HUES6 (cell line): Measurements from ENCODE around the gene IL23R.

ENCODE experiments used
- H3K27ac ChIP-seq: 2 replicates; pipeline ENCODE4 v1.7.0; 2013; ENCODE audit warnings: low read depth, mild to moderate bottlenecking, low read length, inconsistent platforms
- H3K27me3 ChIP-seq: 2 replicates; pipeline ENCODE4 v1.6.1; 2013; ENCODE audit warnings: low read length; ENCODE audit not compliant: control insufficient read depth, insufficient read depth
- H3K36me3 ChIP-seq: 2 replicates; pipeline ENCODE4 v1.6.1; 2013; ENCODE audit warnings: low read length; ENCODE audit not compliant: control insufficient read depth, insufficient read depth
- H3K4me1 ChIP-seq: 2 replicates; pipeline ENCODE4 v1.6.1; 2013; ENCODE audit warnings: low read length; ENCODE audit not compliant: control insufficient read depth, insufficient read depth
- H3K4me3 ChIP-seq: 2 replicates; pipeline ENCODE4 v1.5.1; 2013; ENCODE audit warnings: low read depth, low read length
- H3K9ac ChIP-seq: one replicate; pipeline ENCODE4 v1.6.1; 2013; ENCODE audit warnings: mild to moderate bottlenecking, low read length
- H3K9me3 ChIP-seq: 2 replicates; pipeline ENCODE4 v1.6.1; 2013; ENCODE audit warnings: low read depth, low read length; ENCODE audit not compliant: control insufficient read depth, insufficient read depth

Gene IL23R

DNA sequence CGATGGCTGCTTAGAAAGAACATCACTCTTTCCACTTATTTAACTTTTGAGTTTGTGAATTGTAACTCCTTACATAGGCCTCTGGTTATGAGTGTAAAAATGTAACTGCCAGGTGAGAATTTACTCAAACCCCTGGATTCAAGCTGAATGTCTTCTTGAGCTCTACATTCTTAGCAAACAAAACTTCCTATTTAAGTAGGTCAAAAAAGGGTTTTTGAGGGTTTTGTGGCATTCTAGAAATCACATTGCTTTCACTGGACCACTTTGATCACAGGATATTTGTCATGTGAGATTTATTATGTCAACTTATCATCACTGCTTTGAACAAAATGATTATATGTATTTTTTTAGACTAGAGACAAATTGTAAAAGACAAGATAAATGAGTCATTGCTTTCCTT, 5.7 kb downstream of the IL23R start:
- no peak overlapping the region for H3K9ac ChIP-seq
- no peak overlapping the region for H3K4me3 ChIP-seq
- H3K9me3 ChIP-seq: no peaks in the 10 kb centered on the region
- H3K36me3 ChIP-seq: no peaks in the 10 kb centered on the region
- no peaks in the 10 kb centered on the region for H3K4me1 ChIP-seq
- H3K27ac ChIP-seq: no peak overlapping the region
- H3K27me3 ChIP-seq: no peaks in the 10 kb centered on the region

DNA sequence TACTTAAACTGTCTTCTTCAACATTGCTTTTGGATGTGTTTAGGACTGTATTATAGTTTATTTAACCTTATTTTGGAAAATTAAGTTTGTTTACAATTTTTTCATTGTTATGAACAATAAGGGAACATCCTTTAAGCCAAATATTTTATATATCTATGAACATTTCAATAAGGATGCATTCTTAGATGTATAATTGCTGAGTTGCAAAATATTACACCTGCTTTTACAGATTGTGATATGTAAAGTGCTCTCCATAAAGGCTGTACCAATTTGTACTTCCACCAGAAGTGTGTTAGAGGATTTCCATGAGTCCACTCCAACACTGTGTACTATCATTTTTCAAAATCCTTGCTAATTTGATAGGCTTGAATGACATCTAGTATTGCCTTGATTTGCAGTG, 7.7 kb downstream of the IL23R start:
- H3K27me3 ChIP-seq: no peaks in the 10 kb centered on the region
- no peak overlapping the region for H3K27ac ChIP-seq
- H3K9me3 ChIP-seq: no peaks in the 10 kb centered on the region
- H3K36me3 ChIP-seq: no peaks in the 10 kb centered on the region
- no peaks in the 10 kb centered on the region for H3K4me1 ChIP-seq
- H3K4me3 ChIP-seq: no peak overlapping the region
- H3K9ac ChIP-seq: no peak overlapping the region

DNA sequence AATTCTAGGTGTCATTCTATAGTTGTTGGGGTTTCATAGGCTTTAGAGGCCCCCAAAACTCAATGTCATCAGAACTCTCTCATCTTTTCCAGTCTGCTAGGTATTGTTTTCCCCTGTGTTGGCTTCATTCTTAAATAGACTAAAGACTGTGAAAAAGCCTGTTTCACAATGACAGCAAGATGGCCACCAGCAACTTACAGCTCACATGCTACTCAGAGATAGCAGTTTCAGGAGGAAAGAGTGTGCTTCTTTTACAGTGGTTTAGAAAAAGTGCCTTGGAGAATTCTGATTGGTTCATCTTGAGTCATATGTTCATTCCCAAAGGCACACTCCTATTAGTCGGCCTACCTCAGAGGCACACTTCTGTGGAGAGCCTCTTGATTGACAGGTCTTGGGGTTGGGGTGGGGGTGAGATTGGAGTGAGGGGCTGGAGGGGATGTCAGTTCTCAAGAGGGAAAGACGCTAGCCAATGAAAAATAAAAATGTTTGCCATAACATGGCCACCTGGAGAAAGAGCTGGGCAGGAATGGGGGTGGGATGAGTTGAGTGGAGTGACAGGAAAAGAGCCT, 8.5 kb downstream of the IL23R start:
- H3K36me3 ChIP-seq: no peaks in the 10 kb centered on the region
- no peaks in the 10 kb centered on the region for H3K27me3 ChIP-seq
- H3K9me3 ChIP-seq: no peaks in the 10 kb centered on the region
- no peak overlapping the region for H3K4me3 ChIP-seq
- no peak overlapping the region for H3K9ac ChIP-seq
- H3K27ac ChIP-seq: no peak overlapping the region
- H3K4me1 ChIP-seq: no peaks in the 10 kb centered on the region

DNA sequence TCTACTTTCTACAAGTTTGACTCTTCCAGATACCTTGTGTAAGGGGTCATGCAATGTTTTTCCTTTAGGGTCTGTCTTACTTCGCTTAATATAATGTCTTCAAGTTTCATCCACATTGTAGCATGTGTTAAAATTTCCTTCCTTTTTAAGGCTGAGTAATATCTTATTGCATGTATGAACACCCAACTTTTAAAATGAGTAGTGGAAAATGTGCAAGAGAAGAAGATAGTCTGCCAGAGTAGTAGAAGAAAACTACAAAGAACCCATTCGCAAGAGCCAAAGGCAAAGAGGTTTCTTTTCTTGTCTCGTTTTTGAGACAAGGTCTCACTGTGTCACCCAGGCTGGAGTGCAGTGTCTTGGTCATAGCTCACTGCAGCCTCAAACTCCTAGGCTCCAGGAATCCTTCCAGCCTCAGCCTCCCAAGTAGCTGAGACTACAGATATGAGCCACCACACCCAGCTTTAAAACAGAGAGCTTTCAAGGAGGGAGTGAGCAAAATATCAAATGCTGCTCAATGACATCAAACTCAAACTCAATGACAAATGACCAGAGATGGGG, 9.4 kb downstream of the IL23R start:
- no peaks in the 10 kb centered on the region for H3K4me1 ChIP-seq
- no peak overlapping the region for H3K4me3 ChIP-seq
- no peak overlapping the region for H3K27ac ChIP-seq
- H3K9ac ChIP-seq: no peak overlapping the region
- no peaks in the 10 kb centered on the region for H3K36me3 ChIP-seq
- H3K9me3 ChIP-seq: no peaks in the 10 kb centered on the region
- no peaks in the 10 kb centered on the region for H3K27me3 ChIP-seq

DNA sequence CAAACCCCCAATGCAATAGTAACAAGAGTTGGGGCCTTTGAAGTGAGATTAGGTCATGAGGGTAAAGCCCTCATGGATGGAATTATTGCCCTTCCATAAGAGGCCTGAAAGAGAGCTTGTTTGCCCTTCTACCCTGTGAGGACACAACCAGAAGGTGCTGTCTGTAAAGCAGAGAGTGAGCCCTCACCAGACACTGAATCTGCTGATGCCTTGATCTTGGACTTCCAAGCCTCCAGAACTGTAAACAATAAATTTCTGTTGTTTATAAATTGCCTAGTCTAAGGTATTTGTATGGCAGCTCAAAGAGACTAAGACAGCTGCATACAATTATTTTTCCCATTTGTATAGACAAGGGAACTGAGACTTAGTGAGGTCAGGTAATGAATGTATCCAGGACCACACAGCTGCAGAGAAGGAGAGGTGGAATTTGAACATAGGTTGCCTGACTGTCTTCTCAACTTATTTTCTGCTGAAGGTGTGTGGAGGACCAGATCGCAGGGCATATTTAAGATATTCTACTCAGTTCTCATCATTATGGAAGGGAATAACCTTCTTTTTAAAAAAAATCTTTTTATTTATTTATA, 18.7 kb downstream of the IL23R start:
- H3K4me1 ChIP-seq: no peaks in the 10 kb centered on the region
- H3K9ac ChIP-seq: no peak overlapping the region
- no peaks in the 10 kb centered on the region for H3K36me3 ChIP-seq
- H3K27ac ChIP-seq: no peak overlapping the region
- H3K4me3 ChIP-seq: no peak overlapping the region
- no peaks in the 10 kb centered on the region for H3K27me3 ChIP-seq
- H3K9me3 ChIP-seq: peaks cover 10% of the 10 kb centered on the region

DNA sequence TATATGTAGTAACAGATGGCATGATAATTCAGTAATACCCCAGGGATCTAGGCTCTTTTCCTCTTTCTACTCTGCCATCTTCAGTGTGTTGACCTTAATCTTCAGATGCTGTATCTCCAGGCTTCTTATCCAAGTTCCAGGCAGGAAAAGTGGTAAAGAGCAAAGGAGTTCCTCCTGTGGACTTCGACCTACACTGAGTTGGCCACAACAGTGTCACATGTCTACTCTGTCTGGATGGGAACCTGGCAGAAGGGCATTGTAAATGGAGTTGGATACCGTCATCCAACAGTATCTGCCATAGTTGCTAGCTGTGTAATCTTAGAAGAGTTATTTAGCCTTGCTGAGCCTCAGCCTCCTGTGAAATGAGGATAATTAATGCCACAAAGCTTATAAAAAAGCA, 21.9 kb downstream of the IL23R start:
- H3K9me3 ChIP-seq: peaks cover under 1% of the 10 kb centered on the region; the same call in 1 of the 2 replicates
- H3K36me3 ChIP-seq: no peaks in the 10 kb centered on the region
- no peak overlapping the region for H3K27ac ChIP-seq
- H3K4me1 ChIP-seq: no peaks in the 10 kb centered on the region
- no peak overlapping the region for H3K4me3 ChIP-seq
- H3K27me3 ChIP-seq: no peaks in the 10 kb centered on the region
- H3K9ac ChIP-seq: no peak overlapping the region

DNA sequence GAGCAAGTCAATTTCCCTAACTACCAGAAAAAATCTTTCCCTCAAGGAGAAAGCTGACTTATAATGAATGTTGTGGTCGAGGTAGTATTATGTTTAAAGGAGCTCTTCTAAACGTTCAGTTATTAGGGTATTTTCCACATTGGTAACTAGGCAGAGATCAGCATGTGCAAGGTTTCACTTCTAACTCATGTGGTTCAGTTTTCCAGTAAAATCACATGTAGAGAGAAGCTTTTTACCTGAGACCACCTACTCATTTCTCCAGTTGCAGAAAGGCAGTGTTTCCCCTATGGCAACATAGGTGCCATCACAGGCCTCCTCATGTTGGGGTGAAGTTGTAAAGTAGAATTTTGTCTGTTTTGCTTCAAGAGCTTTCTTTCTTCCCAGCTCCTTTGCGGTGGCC, 23.7 kb downstream of the IL23R start:
- H3K4me3 ChIP-seq: no peak overlapping the region
- H3K36me3 ChIP-seq: no peaks in the 10 kb centered on the region
- no peak overlapping the region for H3K27ac ChIP-seq
- no peaks in the 10 kb centered on the region for H3K4me1 ChIP-seq
- no peaks in the 10 kb centered on the region for H3K27me3 ChIP-seq
- H3K9me3 ChIP-seq: no peaks in the 10 kb centered on the region
- H3K9ac ChIP-seq: no peak overlapping the region

DNA sequence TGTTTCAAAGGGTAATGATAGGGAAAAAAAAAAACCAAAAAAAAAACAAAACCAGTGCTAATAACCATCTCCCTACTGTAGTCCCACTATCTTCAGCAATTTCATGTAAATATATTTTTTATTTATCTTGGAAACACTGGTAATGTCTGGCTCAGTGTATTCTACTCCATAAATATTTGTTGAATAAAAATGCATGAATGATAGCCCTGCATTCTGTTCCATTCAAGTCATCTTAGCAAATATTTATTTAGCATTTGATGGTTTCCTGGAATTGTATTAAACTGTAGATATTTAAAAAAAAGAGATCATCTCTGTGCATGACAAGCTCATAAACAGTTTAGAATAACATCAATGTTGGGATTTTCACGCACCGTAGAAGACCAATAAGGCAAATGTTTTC, 24.2 kb downstream of the IL23R start:
- no peak overlapping the region for H3K4me3 ChIP-seq
- H3K9me3 ChIP-seq: no peaks in the 10 kb centered on the region
- no peaks in the 10 kb centered on the region for H3K27me3 ChIP-seq
- no peak overlapping the region for H3K27ac ChIP-seq
- H3K9ac ChIP-seq: no peak overlapping the region
- H3K4me1 ChIP-seq: no peaks in the 10 kb centered on the region
- H3K36me3 ChIP-seq: no peaks in the 10 kb centered on the region

DNA sequence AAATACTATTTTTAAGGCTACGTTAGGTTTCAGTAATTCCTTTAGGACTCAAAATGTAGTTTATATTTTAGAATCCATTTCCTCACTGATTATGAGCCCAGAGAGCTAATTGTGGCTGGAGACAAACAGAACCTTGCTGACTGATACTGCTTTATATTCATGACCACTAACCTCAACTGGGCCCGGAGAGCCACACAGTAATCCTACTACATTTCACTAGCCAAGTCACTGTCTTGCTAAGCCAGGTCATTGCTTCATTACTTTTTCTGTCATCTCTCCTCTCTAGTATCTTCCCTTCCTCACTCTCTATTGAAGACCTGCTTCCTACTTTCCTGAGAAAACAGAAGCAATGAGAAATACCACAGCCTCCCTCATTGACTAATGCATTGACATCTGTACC, 24.7 kb downstream of the IL23R start:
- Histone ChIP-seq H3K27me3 (no peaks in the 10 kb centered on the region), H3K9me3 (no peaks in the 10 kb centered on the region), H3K27ac (no peak overlapping the region), H3K9ac (no peak overlapping the region), H3K4me3 (no peak overlapping the region), H3K36me3 (no peaks in the 10 kb centered on the region), H3K4me1 (no peaks in the 10 kb centered on the region)

DNA sequence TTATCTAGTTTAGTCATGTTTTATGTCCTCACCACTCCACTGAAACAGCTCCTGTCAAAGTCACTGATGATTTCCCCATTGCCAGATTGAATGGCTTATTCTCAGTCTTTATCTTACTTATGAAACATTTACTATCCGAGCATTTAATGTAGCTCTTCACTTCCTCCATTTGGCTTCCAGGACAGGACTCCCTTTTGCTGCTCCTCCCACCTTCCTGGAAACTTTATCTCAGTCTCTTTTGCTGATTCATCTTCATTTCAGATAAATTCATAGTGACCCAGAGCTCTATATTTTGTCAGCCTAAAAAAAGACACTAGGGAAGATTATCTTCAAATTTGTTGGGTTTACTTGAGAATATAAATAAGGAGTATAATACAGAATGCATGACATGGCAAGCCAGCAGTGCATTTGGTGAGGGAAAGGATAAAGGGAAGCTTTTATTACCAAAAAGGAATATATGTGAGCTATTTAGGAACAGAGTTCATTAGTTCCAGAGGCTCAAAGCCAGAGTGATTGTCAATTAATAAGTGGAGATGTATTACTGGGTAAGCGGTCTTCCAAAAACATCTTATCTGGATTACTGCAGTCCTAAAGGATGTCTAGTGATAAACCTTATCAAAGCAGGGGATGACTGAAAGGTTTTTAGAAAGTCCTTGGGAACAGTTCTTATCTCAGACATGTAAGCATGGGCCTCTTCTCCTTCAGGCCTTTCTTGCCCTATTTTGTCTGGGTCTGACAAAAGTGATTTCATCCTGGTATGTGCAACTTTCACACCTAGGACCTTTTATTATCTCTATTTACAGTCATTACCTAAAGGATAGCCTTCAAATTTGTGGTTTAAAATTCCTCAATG, 25.6 kb downstream of the IL23R start:
- Histone ChIP-seq H3K9me3 (no peaks in the 10 kb centered on the region), H3K27ac (no peak overlapping the region), H3K4me1 (no peaks in the 10 kb centered on the region), H3K9ac (no peak overlapping the region), H3K4me3 (no peak overlapping the region), H3K27me3 (no peaks in the 10 kb centered on the region), H3K36me3 (no peaks in the 10 kb centered on the region)

DNA sequence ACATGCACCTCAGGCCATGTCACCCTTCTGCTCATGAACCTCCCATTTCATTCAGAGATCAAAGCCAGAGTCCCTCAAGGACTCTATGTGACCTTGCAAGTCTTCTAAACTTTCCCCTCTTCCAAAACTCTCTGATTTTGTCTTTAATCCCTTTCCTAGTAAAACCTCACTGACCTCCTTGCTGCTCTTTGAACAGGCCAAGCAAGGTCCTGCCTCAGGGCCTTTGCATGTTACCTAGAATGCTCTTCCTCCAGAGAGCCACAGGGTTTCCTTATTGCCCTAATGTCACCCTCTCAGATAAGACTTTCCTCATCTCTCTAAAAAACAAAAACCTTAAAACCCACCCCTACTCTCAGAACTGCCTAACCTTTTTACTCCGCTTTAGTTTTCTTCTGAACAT, 26.6 kb downstream of the IL23R start:
- no peak overlapping the region for H3K9ac ChIP-seq
- no peak overlapping the region for H3K4me3 ChIP-seq
- no peaks in the 10 kb centered on the region for H3K36me3 ChIP-seq
- no peaks in the 10 kb centered on the region for H3K27me3 ChIP-seq
- H3K27ac ChIP-seq: no peak overlapping the region
- no peaks in the 10 kb centered on the region for H3K4me1 ChIP-seq
- H3K9me3 ChIP-seq: no peaks in the 10 kb centered on the region
